GM12878 (cell line): ENCODE results near the gene SH3GL2. TPM values are rescaled to one million over a fixed set of nuclear protein-coding genes. Genes with fewer than 3 reads are reported as not detected.

Experiments
- ATAC-seq: fragments of 200-7000 bp; cut with Tn5 transposase; 3 replicates; pipeline ENCODE4 v1.9.1; 2020; ENCODE audit warnings: mild to moderate bottlenecking, moderate library complexity
- BruUV-seq: library from RNA; stranded (reverse); fragments of 400-500 nt; replicated peaks from 2 replicates; lab custom pipeline; 2021; lab: Mats Ljungman, UMichigan
- CTCF ChIA-PET: fragments of 300-600 bp; sonication (Branson Sonifier 250); formaldehyde crosslinking; extraction: SDS; loops from one replicate; lab custom pipeline; 2021; ENCODE audit warnings: inconsistent platforms; lab: Yijun Ruan, JAX
- POLR2A ChIA-PET: fragments of 350-600 bp; formaldehyde crosslinking; extraction: SDS; loops from one replicate; lab custom pipeline; 2021; ENCODE audit warnings: inconsistent platforms; lab: Charles Lee
- RAD21 ChIA-PET: fragments of 300-600 bp; sonication (Branson Sonifier 250); formaldehyde crosslinking; loops from one replicate; lab custom pipeline; 2023; ENCODE audit warnings: antibody characterized with exemption; ENCODE audit not compliant: unreplicated experiment; lab: Charles Lee
- SMC1A ChIA-PET: fragments of 300-600 bp; sonication (Branson Sonifier 250); formaldehyde crosslinking; loops from one replicate; lab custom pipeline; 2023; ENCODE audit not compliant: unreplicated experiment, uncharacterized antibody; lab: Charles Lee
- DNase-seq: peaks from one replicate; pipeline ENCODE4 v3.0.0-alpha.2; 2011; ENCODE audit warnings: low read depth, low spot score
- FAIRE-seq: peaks from 3 replicates; lab custom pipeline; 2011; peaks lifted over from hg19 to GRCh38; lab: Jason Lieb, UNC
- H2AFZ ChIP-seq: 2 replicates; pipeline ENCODE4 v1.6.0; 2011; ENCODE audit warnings: low read depth, low read length, control low read depth; ENCODE audit not compliant: control insufficient read depth
- H3K27ac ChIP-seq: 2 replicates; pipeline ENCODE4 v1.5.1; 2011; ENCODE audit warnings: control low read depth; ENCODE audit not compliant: control insufficient read depth, insufficient read depth
- H3K27me3 ChIP-seq, 2 experiments: replicated peaks in 1 of 2; 2 replicates each; pipeline versions ENCODE4 v1.6.0 to v1.6.1; 2011; ENCODE audit warnings: low read length in 1 of 2; ENCODE audit not compliant: control insufficient read depth in 2 of 2, insufficient read depth in 2 of 2
- H3K36me3 ChIP-seq, 2 experiments: 2 replicates each; pipeline ENCODE4 v1.5.1; 2011; ENCODE audit warnings: low read length in 1 of 2; ENCODE audit not compliant: control insufficient read depth in 2 of 2, insufficient read depth in 2 of 2
- H3K4me1 ChIP-seq: 2 replicates; pipeline ENCODE4 v1.6.1; 2011; ENCODE audit warnings: mild to moderate bottlenecking, low read length, moderate library complexity, mixed read lengths; ENCODE audit not compliant: control insufficient read depth, insufficient read depth
- H3K4me2 ChIP-seq: 2 replicates; pipeline ENCODE4 v1.6.0; 2011; ENCODE audit warnings: control low read depth; ENCODE audit not compliant: control insufficient read depth, insufficient read depth
- H3K4me3 ChIP-seq: fragments of 200-600 bp; sonication (generic); 2 replicates; pipeline ENCODE4 v1.5.1; 2016
- H3K79me2 ChIP-seq: 2 replicates; pipeline ENCODE4 v1.6.0; 2011; ENCODE audit warnings: low read length; ENCODE audit not compliant: control insufficient read depth, insufficient read depth
- H3K9ac ChIP-seq: 2 replicates; pipeline ENCODE4 v1.8.0; 2011; ENCODE audit warnings: low read length, control low read depth, mixed read lengths; ENCODE audit not compliant: control insufficient read depth, insufficient read depth
- H3K9me3 ChIP-seq: replicated peaks from 3 replicates; pipeline ENCODE4 v1.5.1; 2011; ENCODE audit warnings: mild to moderate bottlenecking, low read length; ENCODE audit not compliant: control insufficient read depth, insufficient read depth
- H4K20me1 ChIP-seq: 2 replicates; pipeline ENCODE4 v1.6.0; 2011; ENCODE audit not compliant: control insufficient read depth, insufficient read depth
- E2F4 ChIP-seq: IDR thresholded peaks from 2 replicates; pipeline ENCODE4 v1.6.1; 2012; ENCODE audit warnings: low read depth, low read length, improper control_type of control experiment
- SRF ChIP-seq, 2 experiments: IDR thresholded peaks; 2 replicates each; pipeline ENCODE4 v1.6.1; 2011; ENCODE audit warnings: low read depth in 2 of 2, low read length in 2 of 2, mild to moderate bottlenecking in 1 of 2, moderate library complexity in 1 of 2
- WGBS: methylation state at CpG from one replicate; pipeline ENCODE4 v1.1.6; 2016; ENCODE audit warnings: low lambda C conversion rate; ENCODE audit not compliant: insufficient replicate concordance, insufficient coverage; ENCODE audit errors: missing lambda C conversion rate; 5-methylcytosine and 5-hydroxymethylcytosine counted together
- in situ Hi-C: fragments of 300-500 bp; cut with MboI; formaldehyde crosslinking; loops from 9 replicates; pipeline ENCODE4 v1.14.3; 2018; ENCODE audit warnings: mixed read lengths
- intact Hi-C: fragments of 100-400 bp; cut with micrococcal nuclease; formaldehyde crosslinking; loops from one replicate; pipeline ENCODE4 v1.14.2; 2022; ENCODE audit not compliant: unreplicated experiment
- polyA plus RNA-seq, 11 experiments: library from polyadenylated mRNA; depleted of rRNA in 4 of 11; unstranded in 6 of 11; stranded (reverse) in 5 of 11; fragments of >200 nt; fragmentation: Nextera tagmentation in 4 of 11; fragmentation: Illumina TruSeq in 1 of 11; extraction: Ambion mirVana in 4 of 11; extraction: Trizol in 1 of 11; gene quantifications; 1 replicate in 1 of 11; 2 replicates in 10 of 11; pipeline versions ENCODE4 v1.2.1 to v1.2.3, GENCODE V29; 2011 to 2016; ENCODE audit warnings: inconsistent platforms in 2 of 11, missing spikeins in 2 of 11, low read depth in 1 of 11
- total RNA-seq, 4 experiments: library from RNA; depleted of rRNA in 3 of 4; stranded (reverse); fragments of >200 nt in 3 of 4; fragmentation: Illumina TruSeq in 1 of 4; extraction: Trizol in 1 of 4; gene quantifications; 2 replicates each; pipeline versions ENCODE4 v1.2.1 to v1.2.3, GENCODE V29; 2013 to 2021

The SH3GL2 gene
- total and polyA plus RNA-seq, 10 of the 15 experiments (the other 5 are each of a cell fraction or from before 2014, with no cell fraction given) = not detected

- Histone ChIP-seq H3K9ac (no peak overlapping the region), H3K4me1 (no peaks in the 10 kb centered on the region), H3K4me3 (no peak overlapping the region), H4K20me1 (no peaks in the 10 kb centered on the region), H2AFZ (no peak overlapping the region), H3K9me3 (no peaks in the 10 kb centered on the region), H3K79me2 (no peaks in the 10 kb centered on the region), H3K27me3 (no peaks in the 10 kb centered on the region), H3K4me2 (no peak overlapping the region), H3K27ac (no peak overlapping the region), H3K36me3 (no peaks in the 10 kb centered on the region)
- ChIA-PET RAD21 (no interaction called here), CTCF (no interaction called here), POLR2A (no interaction called here), SMC1A (no interaction called here)
- FAIRE-seq (no peak), DNase-seq (no peak), ATAC-seq (no peak)
- in situ Hi-C loops = no loop called here
- whole genome bisulfite sequencing = 20% methylated on average over 5 of the region's 6 CpGs
- BruUV-seq = no TSS peak
- no peak for TF ChIP-seq SRF (IDR thresholded peaks at IDR 0.05; ENCODE audit: low read depth in 2 of 2, low read length in 2 of 2)
- intact Hi-C loops = loop anchor here (10.0 kb wide), 1 partner anchor 182 kb away; no protein-coding TSS in a partner anchor
Measured at GRCh38 chr9:17622749-17623148, 43.9 kb downstream of the SH3GL2 start.

- 43% methylated on average over 6 of the region's 6 CpGs for WGBS
- no peak for DNase-seq
- ChIA-PET POLR2A (no interaction called here), SMC1A (no interaction called here), CTCF (no interaction called here), RAD21 (no interaction called here)
- H4K20me1 ChIP-seq = no peaks in the 10 kb centered on the region
- no peak for TF ChIP-seq E2F4
- H3K27me3 ChIP-seq = no peaks in the 10 kb centered on the region
- no peaks in the 10 kb centered on the region for H3K79me2 ChIP-seq
- in situ Hi-C loops = no loop called here
- no peak for FAIRE-seq
- no peak overlapping the region for H3K4me2 ChIP-seq
- no peaks in the 10 kb centered on the region for H3K9me3 ChIP-seq
- no peak overlapping the region for H2AFZ ChIP-seq
- H3K4me3 ChIP-seq = no peak overlapping the region
- no peaks in the 10 kb centered on the region for H3K4me1 ChIP-seq
- no TSS peak for BruUV-seq
- no peaks in the 10 kb centered on the region for H3K36me3 ChIP-seq
- H3K27ac ChIP-seq = no peak overlapping the region
- intact Hi-C loops = loop anchor here (10.0 kb wide), 1 partner anchor 181 kb away; no protein-coding TSS in a partner anchor
- ATAC-seq = no peak
- no peak overlapping the region for H3K9ac ChIP-seq
Measured at GRCh38 chr9:17623965-17624364, 45.1 kb downstream of the SH3GL2 start.
